Parathyroid adenoma (tissue), 2 donors: Measurements from ENCODE around the gene RPN2.

Experiments used
- H2AFZ ChIP-seq: fragments of 300-600 bp; sonication (generic); one replicate; pipeline ENCODE4 v1.7.0; 2017; ENCODE audit warnings: antibody characterized with exemption, mild to moderate bottlenecking
- H3K27ac ChIP-seq: fragments of 300-600 bp; sonication (generic); one replicate; pipeline ENCODE4 v1.7.0; 2017
- H3K27me3 ChIP-seq: fragments of 300-600 bp; sonication (generic); one replicate; pipeline ENCODE4 v1.7.0; 2017; ENCODE audit warnings: low read length; ENCODE audit not compliant: control insufficient read depth, insufficient read depth
- H3K36me3 ChIP-seq: fragments of 300-600 bp; sonication (generic); one replicate; pipeline ENCODE4 v1.7.0; 2017; ENCODE audit warnings: low read length; ENCODE audit not compliant: control insufficient read depth, insufficient read depth
- H3K4me1 ChIP-seq: fragments of 300-600 bp; sonication (generic); one replicate; pipeline ENCODE4 v1.7.0; 2017; ENCODE audit warnings: control low read depth
- H3K4me2 ChIP-seq: fragments of 300-600 bp; sonication (generic); one replicate; pipeline ENCODE4 v1.7.0; 2017; ENCODE audit warnings: low read length
- H3K4me3 ChIP-seq: fragments of 300-600 bp; sonication (generic); one replicate; pipeline ENCODE4 v1.7.0; 2017; ENCODE audit warnings: low read depth, low read length
- H3K79me2 ChIP-seq: fragments of 300-600 bp; sonication (generic); one replicate; pipeline ENCODE4 v1.7.0; 2017; ENCODE audit warnings: control low read depth
- H3K9ac ChIP-seq: fragments of 300-600 bp; sonication (generic); one replicate; pipeline ENCODE4 v1.7.0; 2017; ENCODE audit warnings: mild to moderate bottlenecking
- H3K9me3 ChIP-seq: fragments of 300-600 bp; sonication (generic); one replicate; pipeline ENCODE4 v1.7.0; 2017; ENCODE audit warnings: low read length; ENCODE audit not compliant: control insufficient read depth
- TF ChIP-seq, protein P1 (sequence below): fragments of 300-600 bp; sonication (generic); IDR thresholded peaks from one replicate; pipeline ENCODE4 v1.7.0; 2017; ENCODE audit warnings: antibody characterized with exemption, mild to moderate bottlenecking
- donor health status: primary hyperparathyroidism.

The RPN2 gene

DNA sequence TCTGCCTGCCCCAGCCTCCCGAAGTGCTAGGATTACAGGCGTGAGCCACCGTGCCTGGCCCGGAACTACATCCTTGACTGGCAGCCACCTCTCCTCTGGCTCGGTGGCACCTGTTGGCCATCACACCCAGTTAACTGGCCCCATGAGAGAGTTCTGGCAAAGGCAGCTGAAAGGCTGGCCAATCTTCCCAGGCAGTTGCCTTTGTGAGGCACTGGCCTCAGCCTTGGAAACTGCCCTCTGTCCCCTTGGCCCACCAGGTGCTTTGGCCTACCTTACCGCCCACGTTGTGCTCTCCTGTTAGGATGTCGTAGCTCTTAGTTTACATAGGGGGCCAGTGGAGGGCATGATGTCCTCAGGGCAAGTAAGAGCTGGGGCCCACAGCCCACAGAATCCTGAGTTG is 100.7 kb downstream of the RPN2 start:
- Histone ChIP-seq H3K27me3 (no peaks in the 10 kb centered on the region), H2AFZ (no peak overlapping the region), H3K79me2 (no peaks in the 10 kb centered on the region), H3K4me1 (peaks cover 2% of the 10 kb centered on the region), H3K4me3 (no peak overlapping the region), H3K36me3 (no peaks in the 10 kb centered on the region), H3K27ac (no peak overlapping the region), H3K9me3 (no peaks in the 10 kb centered on the region), H3K4me2 (no peak overlapping the region), H3K9ac (no peak overlapping the region)
- TF ChIP-seq, protein P1, sequence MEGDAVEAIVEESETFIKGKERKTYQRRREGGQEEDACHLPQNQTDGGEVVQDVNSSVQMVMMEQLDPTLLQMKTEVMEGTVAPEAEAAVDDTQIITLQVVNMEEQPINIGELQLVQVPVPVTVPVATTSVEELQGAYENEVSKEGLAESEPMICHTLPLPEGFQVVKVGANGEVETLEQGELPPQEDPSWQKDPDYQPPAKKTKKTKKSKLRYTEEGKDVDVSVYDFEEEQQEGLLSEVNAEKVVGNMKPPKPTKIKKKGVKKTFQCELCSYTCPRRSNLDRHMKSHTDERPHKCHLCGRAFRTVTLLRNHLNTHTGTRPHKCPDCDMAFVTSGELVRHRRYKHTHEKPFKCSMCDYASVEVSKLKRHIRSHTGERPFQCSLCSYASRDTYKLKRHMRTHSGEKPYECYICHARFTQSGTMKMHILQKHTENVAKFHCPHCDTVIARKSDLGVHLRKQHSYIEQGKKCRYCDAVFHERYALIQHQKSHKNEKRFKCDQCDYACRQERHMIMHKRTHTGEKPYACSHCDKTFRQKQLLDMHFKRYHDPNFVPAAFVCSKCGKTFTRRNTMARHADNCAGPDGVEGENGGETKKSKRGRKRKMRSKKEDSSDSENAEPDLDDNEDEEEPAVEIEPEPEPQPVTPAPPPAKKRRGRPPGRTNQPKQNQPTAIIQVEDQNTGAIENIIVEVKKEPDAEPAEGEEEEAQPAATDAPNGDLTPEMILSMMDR, result no peak

DNA sequence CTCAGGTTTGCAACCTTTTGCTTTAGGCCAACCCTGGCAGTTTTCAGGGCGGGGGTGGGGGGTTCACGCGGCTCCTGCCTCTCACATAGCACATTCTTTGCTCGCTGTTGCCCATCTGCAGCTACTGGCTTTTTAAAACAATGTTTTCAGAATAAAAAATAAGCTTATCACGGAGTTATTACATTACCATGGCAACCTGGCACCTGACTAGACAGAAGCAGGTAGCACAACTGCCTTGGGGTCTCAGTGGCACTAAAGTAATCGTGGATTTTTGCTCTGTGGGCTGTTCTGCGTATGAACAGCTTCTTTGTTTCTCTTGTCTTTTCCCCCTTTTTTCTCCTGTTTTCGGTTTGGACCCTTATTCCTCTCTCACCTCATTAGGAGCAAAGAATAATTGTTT is 101.3 kb downstream of the RPN2 start:
- no peak overlapping the region for H3K9ac ChIP-seq
- H3K36me3 ChIP-seq, result no peaks in the 10 kb centered on the region
- H3K4me1 ChIP-seq, result peaks cover 2% of the 10 kb centered on the region
- H3K4me2 ChIP-seq, result no peak overlapping the region
- H3K4me3 ChIP-seq, result no peak overlapping the region
- no peaks in the 10 kb centered on the region for H3K9me3 ChIP-seq
- H3K27ac ChIP-seq, result no peak overlapping the region
- H3K27me3 ChIP-seq, result no peaks in the 10 kb centered on the region
- H2AFZ ChIP-seq, result no peak overlapping the region
- H3K79me2 ChIP-seq, result no peaks in the 10 kb centered on the region
- TF ChIP-seq, protein P1, result no peak

DNA sequence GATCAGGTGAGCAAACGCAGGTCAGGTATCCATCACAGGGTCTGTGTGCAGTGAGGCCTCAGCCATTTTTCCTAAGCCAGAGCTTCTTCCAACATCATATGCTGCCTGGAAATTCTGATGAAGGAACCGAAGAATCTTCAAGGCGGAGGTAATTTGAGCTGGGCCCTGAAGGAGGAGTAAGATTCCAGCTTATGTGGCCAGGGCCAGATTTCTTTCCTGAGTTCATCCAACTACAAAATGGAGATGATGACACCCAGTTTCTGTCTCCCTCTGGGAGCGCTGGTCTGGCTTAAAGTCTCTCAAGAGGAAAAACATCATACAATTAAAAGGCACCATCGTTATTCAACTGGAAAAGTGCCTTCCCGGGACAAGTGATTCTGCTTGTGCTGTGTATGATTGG is 103.4 kb downstream of the RPN2 start:
- no peaks in the 10 kb centered on the region for H3K4me1 ChIP-seq
- H3K27me3 ChIP-seq, result no peaks in the 10 kb centered on the region
- no peaks in the 10 kb centered on the region for H3K36me3 ChIP-seq
- no peak overlapping the region for H3K9ac ChIP-seq
- no peaks in the 10 kb centered on the region for H3K79me2 ChIP-seq
- H3K27ac ChIP-seq, result no peak overlapping the region
- H3K9me3 ChIP-seq, result no peaks in the 10 kb centered on the region
- H3K4me3 ChIP-seq, result no peak overlapping the region
- H3K4me2 ChIP-seq, result no peak overlapping the region
- TF ChIP-seq, protein P1, result peak; percentile 33
- peak overlapping the region; percentile 83 for H2AFZ ChIP-seq

DNA sequence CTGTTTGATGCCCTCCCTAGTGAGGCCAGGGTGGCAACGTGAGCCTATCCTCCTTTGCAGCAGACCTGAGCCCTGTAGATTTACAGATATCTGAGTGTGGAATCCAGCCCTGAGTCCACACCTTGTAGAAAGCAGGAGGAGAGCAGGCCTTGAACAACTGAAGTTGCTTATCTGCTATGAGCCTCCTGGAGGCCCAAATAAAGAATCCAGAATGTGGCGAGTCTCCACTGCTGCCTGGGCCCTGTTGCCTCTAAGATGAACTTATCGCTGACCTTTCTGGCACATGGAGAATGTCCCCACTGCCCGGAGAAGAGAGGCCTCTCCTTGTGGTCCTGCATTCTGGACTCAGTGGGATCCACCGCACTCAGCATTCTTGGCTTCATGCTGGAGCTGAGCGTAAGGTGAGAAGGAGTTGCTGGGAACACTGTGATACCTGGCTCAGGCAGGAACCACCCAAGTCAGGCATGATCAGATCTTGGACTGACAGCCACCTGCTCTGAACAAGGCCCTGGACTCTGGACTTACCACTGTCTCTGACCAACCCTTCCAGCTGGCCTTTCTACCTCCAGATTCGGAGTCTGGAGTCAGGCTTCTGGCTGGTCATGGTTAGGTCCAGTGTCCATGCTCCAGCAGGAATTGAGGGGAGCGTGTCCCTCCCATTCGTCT is 104.5 kb downstream of the RPN2 start:
- Histone ChIP-seq H3K4me3 (no peak overlapping the region), H3K27ac (no peak overlapping the region), H3K36me3 (no peaks in the 10 kb centered on the region), H3K27me3 (no peaks in the 10 kb centered on the region), H3K9ac (no peak overlapping the region), H3K4me1 (no peaks in the 10 kb centered on the region), H3K9me3 (no peaks in the 10 kb centered on the region), H2AFZ (peak overlapping the region; percentile 83), H3K79me2 (no peaks in the 10 kb centered on the region), H3K4me2 (no peak overlapping the region)
- TF ChIP-seq, protein P1, result no peak

DNA sequence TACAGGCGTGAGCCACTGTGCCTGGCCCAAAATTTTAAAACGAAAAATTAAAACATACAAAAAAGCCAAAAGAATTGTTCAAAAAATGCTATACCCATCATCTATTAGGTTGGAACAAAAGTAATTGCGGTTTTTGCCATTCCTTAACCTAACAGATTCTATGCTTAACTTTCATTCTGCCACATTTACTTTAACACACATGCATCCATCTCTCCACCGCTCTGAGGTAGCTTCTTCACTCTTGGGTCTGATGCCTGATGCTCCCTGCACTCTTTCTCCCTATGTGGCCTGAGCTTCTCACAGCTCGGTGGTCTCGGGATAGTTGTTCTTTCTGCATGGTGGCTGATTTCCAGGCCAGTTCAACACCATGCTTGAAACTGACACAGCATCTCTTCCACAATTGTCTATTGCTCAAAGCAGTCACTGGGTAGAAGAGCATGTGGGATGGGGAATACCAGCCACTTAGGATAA is 105.6 kb downstream of the RPN2 start:
- Histone ChIP-seq H3K4me2 (no peak overlapping the region), H3K27me3 (no peaks in the 10 kb centered on the region), H3K79me2 (no peaks in the 10 kb centered on the region), H3K9ac (no peak overlapping the region), H3K9me3 (no peaks in the 10 kb centered on the region), H3K36me3 (no peaks in the 10 kb centered on the region), H3K4me1 (no peaks in the 10 kb centered on the region), H2AFZ (no peak overlapping the region), H3K4me3 (no peak overlapping the region), H3K27ac (no peak overlapping the region)
- TF ChIP-seq, protein P1, result no peak
